GM18520 (cell line): ENCODE results near the gene PLEKHH1.
"Not testable (repeated sequence)": the region's sequence is repeated elsewhere in the genome, so short reads cannot be mapped to it uniquely, and the experiment has no call there.

ENCODE experiments used
- ATAC-seq: cut with Tn5 transposase; IDR thresholded peaks from one replicate; pipeline ENCODE4 v1.9.1; 2021; ENCODE audit not compliant: unreplicated experiment

PLEKHH1 gene

GRCh38 chr14:67529947-67530935 lies 2.8 kb upstream of the PLEKHH1 start:
- ATAC-seq = no peak

DNA sequence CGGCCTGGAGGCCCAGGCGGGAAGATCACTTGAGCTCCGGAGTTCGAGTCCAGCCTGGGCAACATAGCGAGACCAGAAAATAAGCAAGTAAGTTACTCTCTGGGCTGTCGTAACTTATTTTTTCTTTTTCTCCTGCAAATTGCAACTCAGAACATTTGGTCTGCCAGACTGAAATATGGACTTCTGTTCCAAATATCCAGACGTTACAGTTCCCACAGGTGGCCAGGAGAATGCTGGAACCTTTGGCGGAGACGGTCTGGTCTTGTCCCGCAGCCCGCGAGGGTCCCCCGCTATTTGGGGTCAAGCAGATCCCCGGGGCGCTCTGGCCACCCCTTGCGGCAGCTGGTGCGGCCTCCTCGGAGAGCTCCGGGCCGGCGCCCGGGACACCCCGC lies 488 bp upstream of the PLEKHH1 start:
- ATAC-seq = no peak

DNA sequence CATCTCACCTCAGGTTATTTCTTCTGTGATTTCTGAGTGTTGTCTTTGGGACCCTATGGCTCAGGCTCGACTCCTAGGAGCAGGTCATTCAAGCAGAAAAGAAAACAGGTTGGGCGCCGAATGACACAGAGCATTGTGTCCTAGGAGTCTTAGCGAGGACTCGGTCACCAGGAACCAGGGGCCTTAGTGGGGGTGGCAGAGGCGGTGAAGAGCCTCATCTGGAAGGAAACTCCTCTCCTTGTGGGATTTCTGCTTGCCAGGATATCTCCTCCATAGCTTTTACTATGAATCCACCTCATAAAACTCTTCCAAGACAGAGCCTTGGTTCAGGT lies 630 bp downstream of the PLEKHH1 start:
- no peak for ATAC-seq

GRCh38 chr14:67536087-67536486 lies 3.0 kb downstream of the PLEKHH1 start:
- ATAC-seq = no peak

GRCh38 chr14:67537736-67538135 lies 4.6 kb downstream of the PLEKHH1 start:
- no peak for ATAC-seq

GRCh38 chr14:67538501-67538900 lies 5.4 kb downstream of the PLEKHH1 start:
- ATAC-seq = no peak

GRCh38 chr14:67539116-67539515 lies 6.0 kb downstream of the PLEKHH1 start:
- no peak for ATAC-seq

DNA sequence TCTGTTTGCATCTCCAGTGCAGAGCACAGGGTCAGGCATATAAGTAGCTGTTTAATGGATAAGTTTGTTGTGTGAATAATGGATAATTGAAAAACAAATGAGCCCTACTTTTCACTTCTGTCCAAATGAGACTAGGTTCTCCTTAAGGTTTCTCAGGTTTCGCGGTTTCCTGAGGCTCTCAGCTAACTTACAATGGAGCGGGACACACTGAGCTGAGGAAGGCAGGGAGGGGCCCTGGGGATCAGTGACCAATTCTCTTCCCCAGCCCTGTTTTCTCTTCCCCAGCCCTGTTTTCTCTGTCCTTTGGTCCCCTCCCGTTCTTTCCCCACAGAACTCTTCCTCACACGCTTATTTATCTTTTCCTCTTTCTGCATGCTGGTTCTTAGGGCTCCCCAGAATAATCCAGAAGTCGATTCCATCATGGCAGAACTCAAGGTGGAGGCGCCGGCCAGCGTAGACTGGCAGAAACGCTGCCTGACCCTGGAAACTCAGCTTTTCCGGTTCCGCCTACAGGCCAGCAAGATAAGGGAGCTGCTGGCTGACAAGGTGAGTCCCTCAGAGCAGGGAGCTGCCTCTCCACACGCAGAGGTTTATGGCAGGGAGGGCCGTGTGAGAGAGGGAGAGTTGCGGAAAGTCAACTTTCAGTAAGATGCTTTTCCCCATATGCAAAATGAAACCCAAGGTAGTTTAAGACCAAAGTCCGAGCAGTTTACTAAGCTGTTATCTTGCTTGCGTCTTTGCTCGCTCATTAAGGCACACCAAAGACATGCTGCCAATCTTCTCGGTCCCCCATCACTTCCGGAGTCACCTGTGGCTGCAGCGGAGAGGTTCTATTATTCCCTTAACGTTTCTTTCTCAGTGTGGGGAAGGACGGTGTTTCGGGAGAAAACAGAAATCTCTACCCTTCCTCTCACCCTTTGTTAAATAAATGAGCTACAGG lies 8.6 kb downstream of the PLEKHH1 start:
- ATAC-seq = no peak

GRCh38 chr14:67542620-67543019 lies 9.5 kb downstream of the PLEKHH1 start:
- not testable (repeated sequence) for ATAC-seq

DNA sequence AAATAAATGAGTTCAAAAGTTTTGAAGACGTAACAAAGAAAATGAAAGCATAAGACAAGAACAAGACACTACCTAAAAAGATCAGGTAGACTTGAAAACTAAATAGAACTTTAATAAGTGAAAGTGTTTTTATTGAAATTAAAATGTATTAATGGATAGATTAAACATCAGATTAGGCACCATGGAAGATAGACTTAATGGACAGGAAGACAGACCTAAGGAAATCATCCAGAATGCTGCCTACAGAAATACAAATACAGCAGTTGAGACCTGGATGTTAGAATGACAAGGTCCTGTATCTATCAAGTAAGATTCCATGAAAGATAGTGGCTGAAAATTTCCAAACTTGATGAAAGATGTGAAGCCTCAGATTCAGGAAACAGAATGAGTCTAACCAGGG lies 11.5 kb downstream of the PLEKHH1 start:
- no peak for ATAC-seq

- ATAC-seq = no peak
Observed at GRCh38 chr14:67547224-67547780, 14.2 kb downstream of the PLEKHH1 start.

DNA sequence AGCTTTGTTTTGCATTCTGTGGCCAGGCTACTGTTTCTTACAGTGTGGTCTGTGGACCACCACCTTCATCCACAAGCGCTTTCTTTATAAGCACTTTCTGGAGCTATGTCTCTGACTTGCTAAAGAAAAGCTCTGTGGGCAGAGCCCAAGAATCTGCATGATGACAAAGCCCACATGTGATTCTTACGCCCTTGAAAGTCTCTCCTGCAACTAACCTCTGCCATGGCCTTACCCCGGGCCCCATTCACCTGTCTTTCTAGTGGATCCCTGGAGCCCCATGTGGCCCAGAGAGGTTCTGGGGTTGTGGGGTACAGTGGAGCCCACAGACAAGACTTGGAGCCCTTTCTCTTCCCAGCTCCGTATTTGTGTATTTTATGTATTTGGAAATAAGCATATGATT lies 16.6 kb downstream of the PLEKHH1 start:
- ATAC-seq = no peak

- ATAC-seq = no peak
Observed at GRCh38 chr14:67551123-67551522, 18.0 kb downstream of the PLEKHH1 start.

- no peak for ATAC-seq
Observed at GRCh38 chr14:67551940-67552339, 18.9 kb downstream of the PLEKHH1 start.

DNA sequence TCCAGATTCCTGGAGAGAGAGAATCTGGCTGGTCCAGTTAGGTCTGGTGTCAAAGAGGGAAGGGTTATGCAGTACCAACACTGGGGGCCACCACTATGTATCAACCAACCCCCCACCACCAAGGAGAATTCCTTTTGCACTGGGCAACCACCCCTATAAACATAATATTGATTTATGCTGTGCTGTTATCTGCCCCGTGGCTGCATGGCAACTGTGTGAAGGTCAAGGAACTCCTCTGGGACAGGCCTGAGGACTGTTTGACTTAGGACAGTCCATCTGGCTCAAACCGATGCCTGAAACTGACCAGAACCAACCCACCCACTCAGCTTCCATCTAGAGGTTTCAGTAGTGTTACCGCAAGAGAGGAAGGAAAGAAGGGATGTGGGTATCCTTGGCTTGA lies 20.5 kb downstream of the PLEKHH1 start:
- no peak for ATAC-seq

DNA sequence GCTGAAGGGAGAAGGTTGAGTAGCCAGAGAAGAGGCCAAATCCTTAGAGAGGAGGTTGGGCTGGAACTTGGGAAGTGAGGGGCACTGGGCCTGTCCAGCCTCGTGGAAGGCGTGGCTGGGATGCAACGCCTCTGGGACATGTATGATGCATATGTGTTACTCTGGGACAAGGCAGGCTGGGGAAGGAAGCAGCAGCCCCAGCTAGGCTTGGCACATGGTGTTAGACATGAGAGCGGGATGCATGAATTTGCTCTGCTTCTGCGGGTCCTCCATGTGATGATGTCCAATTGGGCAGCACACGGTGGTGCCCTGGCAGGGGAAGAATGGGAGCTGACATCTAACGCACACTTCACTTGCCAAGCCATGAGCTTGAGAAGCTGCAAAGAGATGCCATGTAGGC lies 21.3 kb downstream of the PLEKHH1 start:
- no peak for ATAC-seq

- no peak for ATAC-seq
Observed at GRCh38 chr14:67555518-67556090, 22.5 kb downstream of the PLEKHH1 start.

GRCh38 chr14:67556671-67557070 lies 23.6 kb downstream of the PLEKHH1 start:
- no peak for ATAC-seq

- no peak for ATAC-seq
Observed at GRCh38 chr14:67557118-67557517, 24.0 kb downstream of the PLEKHH1 start.

- ATAC-seq = no peak
Observed at GRCh38 chr14:67557656-67558055, 24.6 kb downstream of the PLEKHH1 start.

GRCh38 chr14:67559639-67560038 lies 26.5 kb downstream of the PLEKHH1 start:
- ATAC-seq = no peak
